NCI-H2196 treated with DMSO at 0.1 percent for 48 hours (cell line): Measurements from ENCODE around the gene KYAT1.
"Not testable (repeated sequence)": the region's sequence is repeated elsewhere in the genome, so short reads cannot be mapped to it uniquely, and the experiment has no call there.

Source experiments
- DNase-seq: peaks from one replicate; lab custom pipeline; 2025; ENCODE audit not compliant: unreplicated experiment; lab: John Stamatoyannopoulos, UW

Gene KYAT1

DNA sequence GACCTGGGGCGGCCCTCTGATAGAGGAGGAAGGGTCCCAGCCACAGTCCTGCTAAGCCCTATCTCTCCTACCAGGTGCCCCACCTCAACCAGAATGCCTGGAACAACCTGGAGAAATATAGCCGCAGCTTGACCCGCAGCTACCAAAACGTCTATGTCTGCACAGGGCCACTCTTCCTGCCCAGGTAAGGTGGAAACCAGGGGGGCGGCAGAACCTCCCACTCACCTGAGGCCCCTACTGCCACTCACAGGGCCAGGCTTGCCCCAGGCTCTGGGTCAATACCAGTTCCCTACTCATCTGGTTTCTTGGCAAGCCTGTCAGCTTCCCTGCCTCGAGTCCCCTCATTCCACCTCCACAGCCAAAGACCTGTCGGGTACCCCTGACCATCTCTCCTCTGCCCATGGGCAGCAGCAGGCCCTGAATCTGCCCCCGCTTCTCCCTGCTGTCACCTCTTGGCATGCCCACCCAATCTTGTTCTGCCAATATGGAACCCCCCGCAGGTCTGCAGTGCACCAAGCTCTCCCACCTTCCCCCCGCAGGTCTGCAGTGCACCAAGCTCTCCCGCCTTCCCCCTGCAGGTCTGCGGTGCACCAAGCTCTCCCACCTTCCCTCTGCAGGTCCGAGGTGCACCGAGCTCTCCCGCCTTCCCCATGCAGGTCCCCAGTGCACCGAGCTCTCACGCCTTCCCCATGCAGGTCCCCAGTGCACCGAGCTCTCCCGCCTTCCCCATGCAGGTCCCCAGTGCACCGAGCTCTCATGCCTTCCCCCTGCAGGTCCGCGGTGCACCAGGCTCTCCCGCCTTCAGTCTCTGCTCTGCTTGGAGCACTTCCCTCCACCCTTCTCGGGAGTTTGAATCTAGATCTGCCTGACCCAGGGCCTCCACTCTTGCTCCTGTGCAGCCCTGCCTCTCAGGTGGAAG, 60.8 kb downstream of the KYAT1 start:
- DNase-seq, result no peak

DNA sequence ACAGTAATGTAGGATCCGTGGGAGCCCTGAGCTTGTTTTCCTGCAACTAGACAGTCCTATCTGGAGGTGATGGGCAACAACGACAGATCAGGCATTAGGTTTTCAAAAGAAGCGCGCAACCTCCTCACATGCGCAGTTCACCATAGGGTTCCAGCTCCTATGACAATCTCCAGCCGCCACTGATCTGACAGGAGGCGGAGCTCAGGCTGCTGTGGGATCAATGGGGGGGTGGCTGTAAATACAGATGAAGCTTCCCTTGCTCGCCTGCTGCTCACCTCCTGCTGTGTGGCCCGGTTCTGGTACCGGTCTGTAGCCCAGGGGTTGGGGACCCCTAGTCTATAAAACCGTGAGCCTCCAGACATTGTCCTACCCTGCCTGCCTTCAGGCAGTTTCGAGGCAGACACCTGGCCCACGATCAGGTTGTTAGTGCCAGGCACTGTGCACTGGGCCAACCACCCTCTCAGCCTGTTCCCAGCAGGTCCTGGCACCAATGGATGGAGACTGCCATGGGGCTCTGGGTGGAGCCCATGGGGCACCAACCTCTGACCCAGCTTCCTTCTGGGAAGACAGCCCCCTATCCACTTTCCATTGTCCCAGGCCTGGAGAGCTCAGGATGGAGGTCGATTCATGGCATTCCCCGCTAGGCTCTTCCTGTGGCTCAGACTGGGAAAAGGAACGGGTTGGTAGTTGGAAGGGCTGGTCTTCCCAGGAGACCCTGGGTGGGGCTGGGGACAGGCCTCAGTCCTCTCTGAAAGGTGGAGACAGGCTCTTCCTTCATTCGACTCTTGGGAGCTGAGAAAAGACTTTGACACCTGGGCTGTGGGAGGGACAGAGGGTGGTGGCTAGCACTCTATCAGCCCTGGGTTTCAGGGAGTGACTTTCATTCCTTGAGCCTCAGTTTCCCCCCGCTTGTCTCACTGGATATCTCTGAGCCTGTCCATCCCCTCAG, 61.8 kb downstream of the KYAT1 start:
- DNase-seq, result peak; percentile 39

GRCh38 chr9:128818839-128819715, 62.7 kb downstream of the KYAT1 start:
- peak; percentile 37 for DNase-seq

DNA sequence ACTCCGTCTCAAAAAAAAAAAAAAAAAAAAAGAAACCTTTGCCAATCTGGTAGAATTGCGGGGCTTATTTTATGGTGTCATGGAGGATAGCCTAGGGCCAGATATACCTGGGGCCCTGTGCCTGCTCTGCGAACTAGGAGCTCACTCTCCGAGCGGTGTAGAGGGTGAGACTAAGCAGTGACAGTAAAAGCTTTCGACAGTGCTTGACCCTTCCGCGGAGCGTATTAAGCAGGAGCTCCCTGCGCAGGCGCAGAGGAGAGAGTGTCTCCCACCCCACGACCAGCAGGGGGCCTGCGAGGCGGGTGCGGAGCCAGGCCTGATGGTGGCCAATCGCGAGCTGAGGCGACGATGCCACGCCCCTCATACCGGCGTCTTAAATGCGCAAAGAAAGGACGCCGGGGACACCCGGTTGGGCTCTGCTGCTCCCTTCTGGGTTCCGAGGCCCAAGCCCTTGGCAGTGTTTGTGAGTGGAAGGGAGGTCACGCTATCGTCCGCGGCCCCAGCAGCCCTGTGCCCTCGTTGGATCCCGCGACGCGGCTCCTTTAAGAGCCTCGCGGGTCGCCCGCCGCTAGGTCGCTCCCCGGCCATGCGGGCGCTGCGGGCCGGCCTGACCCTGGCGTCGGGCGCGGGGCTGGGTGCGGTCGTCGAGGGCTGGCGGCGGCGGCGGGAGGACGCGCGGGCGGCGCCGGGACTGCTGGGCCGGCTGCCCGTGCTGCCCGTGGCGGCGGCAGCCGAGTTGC, 63.5 kb downstream of the KYAT1 start, which contains the start of gene ENDOG:
Gene ENDOG (plus strand): TSS at position 402 of the 740 bp plus-strand sequence. CDS start 185 bp downstream, at position 587.
- DNase-seq, result peak; percentile 95

- no peak for DNase-seq
Measured at GRCh38 chr9:128810873-128811272, 70.9 kb downstream of the KYAT1 start.

DNA sequence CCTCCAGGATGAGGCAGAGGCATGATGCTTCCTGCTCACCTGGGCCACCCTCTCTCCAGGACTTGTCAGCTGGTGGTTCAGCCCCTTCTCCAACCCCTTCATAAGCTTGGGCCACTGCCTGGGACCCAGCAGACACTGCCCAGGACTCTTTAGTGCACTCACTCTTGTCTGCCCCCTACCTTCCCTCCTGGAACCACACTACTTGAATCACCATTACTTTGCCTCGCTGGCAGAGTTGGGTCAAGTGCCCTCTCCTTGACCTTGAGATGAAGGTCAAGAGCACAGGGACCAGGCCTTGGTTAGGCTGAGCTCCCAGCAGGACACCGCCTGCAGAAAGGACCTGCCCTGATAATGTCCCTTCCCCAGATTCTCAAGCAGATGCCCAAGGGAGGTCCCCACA, 71.9 kb downstream of the KYAT1 start:
- DNase-seq, result no peak

- no peak for DNase-seq
Measured at GRCh38 chr9:128809036-128809599, 72.6 kb downstream of the KYAT1 start.

DNA sequence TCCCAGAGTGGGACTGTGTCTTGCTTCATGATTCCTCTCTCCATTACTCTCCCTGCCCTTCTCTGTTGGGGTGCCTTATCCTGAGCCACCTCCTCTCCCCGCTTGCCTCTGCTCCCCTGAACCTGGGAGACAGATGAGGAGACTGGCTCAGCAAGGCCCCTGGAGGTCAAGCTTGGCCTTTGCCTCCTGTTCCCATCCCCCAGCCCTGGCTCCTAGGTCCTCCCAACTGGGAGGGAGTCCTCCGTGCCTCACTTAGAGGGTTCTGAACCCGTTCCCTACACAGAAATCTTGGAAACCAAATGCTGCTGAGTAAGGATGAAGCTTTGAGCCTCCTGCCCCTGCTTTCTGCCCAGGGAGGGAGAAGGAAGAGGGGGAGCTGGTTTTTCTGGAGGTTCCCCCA, 73.2 kb downstream of the KYAT1 start:
- no peak for DNase-seq

DNA sequence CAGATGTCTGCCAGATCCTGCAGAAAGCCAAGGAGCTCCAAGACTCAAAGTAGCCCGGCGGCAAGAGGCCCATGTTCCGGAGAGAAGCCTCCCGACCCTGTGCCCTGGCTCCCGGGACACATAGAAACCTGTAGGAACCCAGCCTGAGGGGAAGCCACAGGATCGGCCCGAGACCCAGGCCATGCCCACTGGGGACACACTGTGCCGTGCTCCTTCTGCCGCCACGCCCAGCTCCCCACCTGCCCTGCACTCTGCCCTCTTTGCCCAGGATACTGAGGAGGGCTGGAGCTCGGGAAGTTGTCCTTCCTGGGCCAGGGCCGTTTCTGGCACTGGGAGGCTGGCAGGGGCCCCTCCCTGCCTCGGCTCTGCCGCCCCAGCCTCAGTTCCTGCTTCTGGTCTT, 73.9 kb downstream of the KYAT1 start:
- DNase-seq, result no peak

DNA sequence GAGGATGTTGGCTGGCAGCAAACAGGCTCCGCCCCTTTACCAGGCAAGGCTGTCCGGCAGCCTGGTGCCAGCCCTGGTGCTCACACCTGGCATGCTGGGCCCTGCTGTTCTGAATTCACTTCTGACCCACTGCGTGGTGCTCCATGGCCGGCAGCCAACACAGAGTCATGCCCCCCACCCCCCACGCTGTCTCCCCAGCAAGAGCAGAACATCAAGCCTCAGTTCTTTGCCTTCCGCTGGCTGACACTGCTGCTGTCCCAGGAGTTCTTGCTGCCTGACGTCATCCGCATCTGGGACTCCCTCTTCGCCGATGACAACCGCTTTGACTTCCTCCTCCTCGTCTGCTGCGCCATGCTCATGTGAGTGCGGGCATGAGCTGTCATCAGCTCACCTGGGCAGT, 76.1 kb downstream of the KYAT1 start:
- DNase-seq, result no peak

GRCh38 chr9:128802482-128802881, 79.3 kb downstream of the KYAT1 start:
- DNase-seq, result no peak

DNA sequence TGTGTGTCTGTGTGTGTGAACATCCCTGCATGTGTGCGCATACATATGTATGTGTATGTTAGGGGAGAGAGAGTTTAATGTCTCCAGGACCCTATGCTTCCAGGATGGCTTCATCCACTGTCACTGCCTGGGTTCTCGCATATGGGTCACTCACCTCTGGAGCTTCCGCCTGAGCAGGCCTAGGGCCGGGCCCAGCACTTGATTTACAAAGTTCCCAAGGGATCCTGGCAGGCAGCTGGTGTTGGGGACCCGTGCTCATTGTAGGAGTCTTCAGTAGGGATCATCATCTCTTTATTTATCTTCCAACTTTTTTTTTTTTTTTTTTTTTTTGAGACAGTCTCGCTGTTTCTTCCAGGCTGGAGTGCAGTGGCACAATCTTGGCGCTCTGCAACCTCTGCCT, 81.7 kb downstream of the KYAT1 start:
- DNase-seq, result no peak

DNA sequence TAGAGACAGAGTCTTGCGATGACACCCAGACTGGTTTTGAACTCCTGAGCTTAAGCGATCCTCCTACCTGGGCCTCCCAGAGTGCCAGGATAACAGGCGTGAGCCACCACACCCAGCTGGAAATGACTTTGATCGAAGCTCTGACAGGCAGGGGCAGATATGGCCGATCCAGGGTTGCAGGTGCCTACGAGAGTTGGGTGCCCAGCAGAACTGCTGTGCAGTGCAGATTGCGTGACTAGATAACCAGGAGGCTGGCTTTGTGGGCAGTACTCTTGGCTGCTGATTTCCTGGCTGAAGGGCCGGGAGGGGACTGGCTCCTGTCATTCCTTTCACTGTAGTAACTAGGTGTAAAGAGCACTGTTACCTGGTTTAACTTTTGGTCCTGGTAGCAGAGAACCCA, 82.9 kb downstream of the KYAT1 start:
- no peak for DNase-seq

DNA sequence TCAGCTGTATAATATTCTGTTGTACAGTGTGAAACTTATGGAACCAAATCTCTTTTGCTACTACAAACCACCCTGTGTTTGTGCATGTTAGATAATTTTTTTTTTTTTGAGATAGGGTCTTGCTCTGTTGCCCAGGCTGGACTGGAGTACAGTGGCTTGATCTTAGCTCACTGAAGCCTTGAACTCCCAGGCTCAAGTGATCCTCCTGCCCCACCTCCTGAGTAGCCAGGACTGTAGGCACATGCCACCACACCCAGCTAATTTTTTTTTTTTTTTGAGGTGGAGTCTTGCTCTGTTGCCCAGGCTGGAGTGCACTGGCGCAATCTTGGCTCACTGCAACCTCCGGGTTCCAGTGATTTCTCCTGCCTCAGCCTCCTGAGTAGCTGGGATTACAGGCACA, 86.8 kb downstream of the KYAT1 start:
- DNase-seq, result not testable (repeated sequence)

- no peak for DNase-seq
Measured at GRCh38 chr9:128792978-128793686, 88.6 kb downstream of the KYAT1 start.

DNA sequence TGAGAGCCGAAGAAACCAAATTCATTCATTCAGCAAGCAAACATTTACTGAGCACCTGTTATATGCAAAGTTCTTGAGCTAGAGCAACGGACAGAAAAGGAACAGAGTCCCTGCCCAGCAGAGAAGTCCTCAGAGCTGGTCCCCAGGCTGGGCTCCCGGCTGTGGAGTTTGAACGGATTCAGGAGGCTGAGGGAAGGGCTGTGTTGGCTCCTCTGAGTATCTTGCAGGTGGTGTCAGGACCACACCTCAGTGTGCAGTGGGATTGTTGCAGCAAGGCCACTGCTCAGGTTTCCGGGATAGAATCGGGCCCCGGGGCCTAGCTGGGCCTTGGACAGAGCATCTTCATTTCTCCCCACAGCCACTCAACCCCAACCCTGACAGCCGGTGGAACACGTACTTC, 89.6 kb downstream of the KYAT1 start:
- DNase-seq, result no peak

DNA sequence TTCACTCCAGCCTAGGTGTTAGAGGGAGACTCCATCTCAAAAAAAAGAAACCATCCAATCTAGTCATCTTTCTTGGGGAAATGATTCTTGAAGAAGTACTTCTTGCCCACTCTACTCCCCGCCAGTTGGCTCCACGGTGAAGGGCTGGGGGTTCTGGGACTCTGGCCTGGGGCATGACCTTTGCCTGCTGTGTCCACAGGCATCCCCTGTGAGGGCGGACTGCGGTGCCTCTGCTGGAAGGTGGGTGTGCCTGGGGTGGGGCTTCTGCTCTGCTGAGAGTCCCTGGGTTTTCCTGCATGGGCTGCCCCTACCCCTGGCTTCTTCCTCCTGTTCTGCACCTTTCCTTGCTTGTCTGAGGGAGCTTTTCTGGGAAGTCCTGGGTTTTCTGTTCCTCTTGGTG, 91.2 kb downstream of the KYAT1 start:
- no peak for DNase-seq

DNA sequence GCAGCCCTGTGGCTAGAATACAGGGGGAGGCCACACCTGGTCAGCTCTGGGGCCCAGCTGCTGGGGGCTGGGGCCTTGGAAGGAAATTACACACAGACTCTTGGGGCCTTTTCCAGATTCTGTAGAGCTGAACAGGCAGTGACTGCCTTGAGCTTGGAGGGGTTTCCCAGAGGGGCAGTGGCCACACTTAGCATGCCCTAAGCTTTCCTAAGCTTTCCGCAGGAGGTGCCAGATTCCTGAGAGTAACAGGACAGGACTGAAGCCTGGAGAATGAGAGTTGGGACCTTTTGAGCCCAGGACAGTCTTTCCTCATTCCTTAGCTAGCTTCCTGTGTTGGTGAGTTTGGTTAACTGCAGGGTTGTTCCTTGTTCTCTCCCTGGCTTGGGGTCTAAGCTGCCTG, 93.3 kb downstream of the KYAT1 start:
- DNase-seq, result no peak

DNA sequence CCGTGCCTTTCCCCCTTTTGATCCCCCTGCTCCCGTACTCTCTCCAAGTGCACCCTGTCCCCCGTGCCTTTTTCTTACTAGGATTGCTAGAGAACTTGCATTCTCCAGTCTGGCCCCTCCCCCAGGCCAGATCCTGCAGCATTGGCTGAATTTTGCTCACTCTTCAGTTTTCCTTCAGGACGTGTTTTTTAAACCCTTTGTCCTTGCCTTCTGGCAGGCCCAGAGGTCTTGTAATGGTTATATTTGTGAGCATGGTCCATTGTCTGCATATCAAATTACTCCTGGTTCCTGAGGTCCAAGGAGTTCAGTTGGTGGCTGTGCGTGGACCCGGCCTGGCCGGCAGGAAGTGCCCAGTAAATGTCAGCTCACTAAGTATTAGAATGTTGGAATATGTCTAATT, 94.1 kb downstream of the KYAT1 start:
- no peak for DNase-seq
